Frontal cortex (tissue), 4 donors: Measurements from ENCODE around the gene SH2D3A. TPM values are rescaled to one million over a fixed set of nuclear protein-coding genes. Genes with fewer than 3 reads are reported as not detected.
A peak's percentile ranks its signal among the peaks of the same experiment; 100 is the strongest.

Experiments used
- DNase-seq, 2 donors: peaks; one replicate each; pipeline ENCODE4 v3.0.0; 2012; ENCODE audit warnings: low spot score in 2 of 2
- FAIRE-seq: peaks from 2 replicates; lab custom pipeline; 2012; peaks lifted over from hg19 to GRCh38; lab: Jason Lieb, UNC
- total RNA-seq: library from RNA; depleted of rRNA; stranded (reverse); fragments of >200 nt; gene quantifications from one replicate; pipeline ENCODE4 v1.2.3, GENCODE V29; 2014
- donor health status: control.
- donor health status: control.
- donor health status: control.

Gene SH2D3A
- total RNA-seq, 1 donor from 2014 or later, result 0.82 TPM

- no peak for FAIRE-seq
Observed at GRCh38 chr19:6739390-6739882, 27.8 kb downstream of the SH2D3A start, which contains the start of gene TRIP10. Gene TRIP10, plus strand, starts transcription at chr19:6739680. Its CDS starts 82 bp downstream, at chr19:6739762.

GRCh38 chr19:6738787-6739389 lies 28.3 kb downstream of the SH2D3A start:
- DNase-seq, result no peak
- FAIRE-seq, result no peak

More at GRCh38 chr19:6739390-6739882, 27.8 kb downstream of the SH2D3A start, which contains the start of gene TRIP10:
- peak; percentile 95 to 97 for DNase-seq

GRCh38 chr19:6737873-6738786 lies 29.1 kb downstream of the SH2D3A start:
- FAIRE-seq (no peak), DNase-seq (peak; percentile 65 to 79)

- peak; percentile 99 for FAIRE-seq
Observed at GRCh38 chr19:6737284-6737872, 29.9 kb downstream of the SH2D3A start, which contains the start of gene GPR108. Gene GPR108, minus strand, starts transcription at chr19:6737580. Its CDS starts 4 bp downstream, at chr19:6737576.

GRCh38 chr19:6736917-6737283 lies 30.3 kb downstream of the SH2D3A start:
- FAIRE-seq (no peak), DNase-seq (no peak)

More at GRCh38 chr19:6737284-6737872, 29.9 kb downstream of the SH2D3A start, which contains the start of gene GPR108:
- DNase-seq, result peak; percentile 98 to 99

GRCh38 chr19:6736169-6736916 lies 30.9 kb downstream of the SH2D3A start:
- DNase-seq (peak in 1 of 2 donors; percentile 68), FAIRE-seq (no peak)

GRCh38 chr19:6735181-6735911 lies 31.9 kb downstream of the SH2D3A start:
- DNase-seq, result no peak
- FAIRE-seq, result no peak

- FAIRE-seq (no peak), DNase-seq (no peak)
Observed at GRCh38 chr19:6734096-6734696, 33.0 kb downstream of the SH2D3A start.

- no peak for DNase-seq
- no peak for FAIRE-seq
Observed at GRCh38 chr19:6733338-6734095, 33.7 kb downstream of the SH2D3A start.

GRCh38 chr19:6732803-6733337 lies 34.4 kb downstream of the SH2D3A start:
- no peak for FAIRE-seq
- DNase-seq, result no peak

GRCh38 chr19:6731822-6732221 lies 35.4 kb downstream of the SH2D3A start:
- no peak for FAIRE-seq
- DNase-seq, result no peak

- FAIRE-seq (no peak), DNase-seq (no peak)
Observed at GRCh38 chr19:6730941-6731670, 36.1 kb downstream of the SH2D3A start.

GRCh38 chr19:6730153-6730804 lies 37.0 kb downstream of the SH2D3A start:
- no peak for DNase-seq
- FAIRE-seq, result no peak

GRCh38 chr19:6729573-6730152 lies 37.6 kb downstream of the SH2D3A start:
- no peak for DNase-seq
- FAIRE-seq, result no peak

- no peak for FAIRE-seq
Observed at GRCh38 chr19:6728346-6728745, 38.9 kb downstream of the SH2D3A start.

More at GRCh38 chr19:6728346-6728745, 38.9 kb downstream of the SH2D3A start:
- no peak for DNase-seq
